Heart right ventricle (tissue), 16 donors: ENCODE results near the gene FAM32A. TPM values are rescaled to one million over a fixed set of nuclear protein-coding genes. Genes with fewer than 3 reads are reported as not detected.
A peak's percentile ranks its signal among the peaks of the same experiment; 100 is the strongest.

Experiments
- ATAC-seq, 8 donors: fragments of 200-7000 bp; cut with Tn5 transposase; one replicate each; pipeline ENCODE4 v1.9.1; 2020; ENCODE audit warnings: mild to moderate bottlenecking in 8 of 8, moderate library complexity in 8 of 8, moderate number of reproducible peaks in 1 of 8
- DNase-seq, 2 donors: peaks; one replicate each; pipeline ENCODE4 v3.0.0-alpha.2; 2020
- H3K27ac ChIP-seq, 10 donors: fragments of 200-600 bp; sonication (generic) in 2 of 10; one replicate each; pipeline versions ENCODE4 v1.5.0 to v1.8.0; 2020 to 2022; ENCODE audit warnings: mild to moderate bottlenecking in 3 of 10
- H3K27me3 ChIP-seq, 7 donors: fragments of 200-600 bp; one replicate each; pipeline ENCODE4 v1.8.0; 2021 to 2022; ENCODE audit warnings: mild to moderate bottlenecking in 2 of 7
- H3K36me3 ChIP-seq, 9 donors: fragments of 200-600 bp; sonication (generic) in 1 of 9; one replicate each; pipeline versions ENCODE4 v1.5.0 to v1.8.0; 2020 to 2022; ENCODE audit warnings: mild to moderate bottlenecking in 2 of 9
- H3K4me1 ChIP-seq, 9 donors: fragments of 200-600 bp; sonication (generic) in 1 of 9; one replicate each; pipeline versions ENCODE4 v1.5.0 to v1.8.0; 2020 to 2022; ENCODE audit warnings: mild to moderate bottlenecking in 4 of 9
- H3K4me3 ChIP-seq, 10 donors: fragments of 200-600 bp; sonication (generic) in 2 of 10; one replicate each; pipeline versions ENCODE4 v1.5.0 to v1.8.0; 2020 to 2022; ENCODE audit warnings: mild to moderate bottlenecking in 7 of 10, moderate library complexity in 2 of 10
- H3K9me3 ChIP-seq, 11 donors: fragments of 200-600 bp in 10 of 11; sonication (generic) in 2 of 11; one replicate each; pipeline versions ENCODE4 v1.5.0 to v1.8.0; 2013 to 2022; ENCODE audit warnings: mild to moderate bottlenecking in 2 of 11, control low read depth in 1 of 11, moderate library complexity in 1 of 11
- WGBS, 2 donors: extraction: QIAGEN DNeasy Blood & Tissue Kit; methylation state at CpG; one replicate each; pipeline ENCODE4 v1.1.7; 2013; ENCODE audit warnings: inconsistent platforms in 1 of 2; 5-methylcytosine and 5-hydroxymethylcytosine counted together
- intact Hi-C, 10 donors: fragments of 100-400 bp; cut with DNase I; formaldehyde crosslinking; loops; one replicate each; pipeline versions ENCODE4 v1.11.1 to v1.14.2; 2022
- polyA plus RNA-seq, 2 donors: library from polyadenylated mRNA; stranded (reverse); fragments of 200-250 nt; gene quantifications; one replicate each; pipeline ENCODE4 v1.2.3, GENCODE V29; 2013
- total RNA-seq, 10 donors: library from RNA; stranded (reverse); fragmentation: NEBNext Ultra II Directional in 3 of 10; extraction: Animal tissue kit (Norgen Biotek cat#: 25700) in 3 of 10; gene quantifications; one replicate each; pipeline versions ENCODE4 v1.2.1 to v1.2.4, GENCODE V29; 2021 to 2023
- TF ChIP-seq, protein P1 (sequence below), 9 donors: fragments of 200-600 bp; sonication (generic) in 2 of 9; IDR thresholded peaks; one replicate each; pipeline versions ENCODE4 v1.5.0 to v1.8.0; 2021 to 2022; ENCODE audit warnings: antibody characterized with exemption in 9 of 9, mild to moderate bottlenecking in 5 of 9, moderate library complexity in 1 of 9
- donor health status: Arrhythmogenic right ventricular cardiomyopathy.
- donor health status: ischemic (EF 13 %, LVEDD 7.1; RV severe dilation, severe dysfunction).
- donor health status: healthy with polysubstance abuse.
- donor health status: DM: no; HTN: yes; CAD: no.
- donor health status: DM: no; HTN: no; CAD: no.
- donor health status: ischemic (EF 25% LVEDD 6.9; RV normal size, moderate dysfunction).
- donor health status: ischemic (EF 25% LVEDD 5.7; RV mildly dilated, moderate dysfunction).
- donor health status: healthy.
- donor health status: DM: yes; HTN: yes; CAD: no.
- donor health status: Ischemic cardiomyopathy.
- donor health status: ischemic (EF 35%, LVEDD 5.7; RV mildly dilated, moderate dysfunction).
- donor health status: nonischemic (EF 11% LVEDD 7.7; RV severe dilation, severe dysfunction).
- donor health status: DM: yes; HTN: yes; CAD: no.
- donor health status: PGD.
- donor health status: ischemic (EF 29% LVEDD 5.4; RV normal size, mild dysfunction).
- donor health status: nonischemic (EF 23%, LVEDD 6.1; RV moderate dilation, normal function).

Gene FAM32A
- total and polyA plus RNA-seq, 12 donors: 27.0 to 75.0 (median 34.3) TPM

DNA sequence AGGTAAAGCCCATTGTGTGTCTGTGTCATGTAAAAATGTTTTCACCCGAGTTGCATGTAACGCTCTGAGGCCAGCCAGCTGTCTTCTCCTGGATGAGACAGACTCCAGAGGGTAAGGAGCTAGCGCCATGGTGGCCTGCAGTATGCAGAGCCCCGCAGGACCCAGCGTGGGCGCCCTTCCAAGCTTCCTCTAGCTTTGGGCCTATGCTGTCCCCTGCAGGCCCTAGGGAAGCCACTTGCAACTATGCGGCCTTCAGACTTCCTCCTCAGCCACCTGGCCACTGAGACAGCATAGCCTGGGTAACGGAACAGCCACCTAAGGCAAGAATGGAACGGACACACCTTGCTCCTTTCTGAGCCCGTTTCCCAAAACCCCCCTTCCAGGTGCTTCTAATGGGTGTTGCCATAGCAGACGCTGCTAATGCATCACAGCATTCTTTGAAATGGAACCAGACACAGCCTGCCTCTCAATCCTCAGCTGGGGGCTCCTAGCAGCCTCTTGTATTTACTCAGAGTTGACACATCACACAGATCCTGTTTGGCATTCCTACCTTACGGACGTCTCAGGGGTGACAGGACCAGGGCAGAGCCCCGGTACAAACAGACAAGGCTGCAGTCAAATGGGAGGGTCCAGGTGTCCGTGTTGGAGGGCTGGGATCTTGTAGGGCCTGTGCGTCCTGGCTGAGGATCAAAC lies 6.2 kb downstream of the FAM32A start:
- H3K9me3 ChIP-seq: no peaks in the 10 kb centered on the region
- TF ChIP-seq, protein P1, sequence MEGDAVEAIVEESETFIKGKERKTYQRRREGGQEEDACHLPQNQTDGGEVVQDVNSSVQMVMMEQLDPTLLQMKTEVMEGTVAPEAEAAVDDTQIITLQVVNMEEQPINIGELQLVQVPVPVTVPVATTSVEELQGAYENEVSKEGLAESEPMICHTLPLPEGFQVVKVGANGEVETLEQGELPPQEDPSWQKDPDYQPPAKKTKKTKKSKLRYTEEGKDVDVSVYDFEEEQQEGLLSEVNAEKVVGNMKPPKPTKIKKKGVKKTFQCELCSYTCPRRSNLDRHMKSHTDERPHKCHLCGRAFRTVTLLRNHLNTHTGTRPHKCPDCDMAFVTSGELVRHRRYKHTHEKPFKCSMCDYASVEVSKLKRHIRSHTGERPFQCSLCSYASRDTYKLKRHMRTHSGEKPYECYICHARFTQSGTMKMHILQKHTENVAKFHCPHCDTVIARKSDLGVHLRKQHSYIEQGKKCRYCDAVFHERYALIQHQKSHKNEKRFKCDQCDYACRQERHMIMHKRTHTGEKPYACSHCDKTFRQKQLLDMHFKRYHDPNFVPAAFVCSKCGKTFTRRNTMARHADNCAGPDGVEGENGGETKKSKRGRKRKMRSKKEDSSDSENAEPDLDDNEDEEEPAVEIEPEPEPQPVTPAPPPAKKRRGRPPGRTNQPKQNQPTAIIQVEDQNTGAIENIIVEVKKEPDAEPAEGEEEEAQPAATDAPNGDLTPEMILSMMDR (IDR thresholded peaks at IDR 0.05): no peak
- no peak overlapping the region for H3K27ac ChIP-seq
- ATAC-seq (peak in 3 of 8 donors; percentile 21 to 34 (median 26)), DNase-seq (no peak)
- no peak overlapping the region for H3K4me3 ChIP-seq
- H3K36me3 ChIP-seq: peaks cover 0 to 73% (median 29%) of the 10 kb centered on the region in 9 donors
- peaks cover 0 to 27% (median 16%) of the 10 kb centered on the region in 9 donors for H3K4me1 ChIP-seq
- H3K27me3 ChIP-seq: no peaks in the 10 kb centered on the region
- WGBS, 2 donors: 64 to 77% methylated on average over 16 of the region's 16 CpGs
- intact Hi-C loops: no loop called here

- Histone ChIP-seq H3K27me3 (no peaks in the 10 kb centered on the region), H3K36me3 (peaks cover 0 to 52% (median 29%) of the 10 kb centered on the region in 9 donors), H3K4me1 (peaks cover 0 to 34% (median 23%) of the 10 kb centered on the region in 9 donors), H3K9me3 (no peaks in the 10 kb centered on the region), H3K4me3 (no peak overlapping the region), H3K27ac (no peak overlapping the region)
- ATAC-seq (no peak), DNase-seq (no peak)
- intact Hi-C loops: no loop called here
- TF ChIP-seq, protein P1 (IDR thresholded peaks at IDR 0.05): no peak
- 88 to 93% methylated on average over 10 of the region's 10 CpGs for WGBS, 2 donors
These were observed 8.3 kb downstream of the FAM32A start for GRCh38 chr19:16193466-16193865.

GRCh38 chr19:16197188-16197621 lies 12.0 kb downstream of the FAM32A start:
- Histone ChIP-seq H3K9me3 (no peaks in the 10 kb centered on the region), H3K27ac (peak overlapping the region in 9 of 10 donors; percentile 80 to 94 (median 89)), H3K27me3 (no peaks in the 10 kb centered on the region), H3K4me3 (peak overlapping the region in 9 of 10 donors; percentile 71 to 100 (median 93)), H3K36me3 (peaks cover 0 to 35% (median 8%) of the 10 kb centered on the region in 9 donors), H3K4me1 (peaks cover 10 to 38% (median 27%) of the 10 kb centered on the region in 9 donors)
- DNase-seq (no peak), ATAC-seq (no peak)
- WGBS, 2 donors: 33 to 34% methylated on average over 2 of the region's 2 CpGs
- intact Hi-C loops: no loop called here
- TF ChIP-seq, protein P1 (IDR thresholded peaks at IDR 0.05): no peak

DNA sequence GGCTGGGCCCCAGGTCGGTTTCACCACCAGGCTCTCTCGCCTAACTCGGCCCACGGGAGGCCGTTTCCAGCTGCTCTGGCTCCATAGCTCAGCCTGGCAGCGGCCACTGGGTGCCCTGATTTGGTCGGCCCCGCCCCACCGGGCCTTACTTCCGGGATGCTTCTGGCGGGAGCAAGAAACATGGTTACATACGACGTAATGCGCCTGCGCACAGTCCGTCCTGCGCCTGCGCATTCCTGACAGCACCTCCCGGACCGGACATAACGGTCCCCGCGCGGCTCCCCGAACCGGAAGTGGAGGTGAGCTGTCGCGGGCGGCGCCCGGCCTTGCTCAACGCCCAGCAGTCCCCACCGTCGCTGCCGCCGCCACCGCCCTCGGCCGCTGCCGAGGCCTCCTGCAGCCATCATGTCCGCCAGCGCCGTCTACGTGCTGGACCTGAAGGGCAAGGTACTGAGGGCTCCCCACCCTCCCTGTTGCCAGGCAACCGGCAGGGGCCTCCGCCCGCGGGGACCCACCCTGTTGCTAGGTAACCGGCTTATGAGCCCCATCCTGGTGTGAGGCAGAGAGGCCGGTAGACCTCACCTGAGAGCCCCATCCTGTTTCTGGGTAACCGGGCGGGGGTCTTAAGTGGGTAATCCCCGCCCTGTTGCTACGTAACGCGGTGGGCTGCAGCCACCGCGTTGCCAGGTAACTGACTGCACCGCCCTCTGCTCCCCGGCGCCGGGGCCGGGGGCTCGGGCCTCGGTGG lies 12.6 kb downstream of the FAM32A start, which contains the start of gene AP1M1:
TSS of gene AP1M1 (plus strand) at position 290 of the 748 bp plus-strand sequence. CDS start at position 406, 116 bp downstream.
- Histone ChIP-seq H3K9me3 (no peaks in the 10 kb centered on the region), H3K27ac (peak within 1 kb of the TSS; percentile 10 to 94 (median 88)), H3K4me1 (peaks cover 10 to 38% (median 27%) of the 10 kb centered on the region in 9 donors), H3K36me3 (peaks cover 0 to 35% (median 6%) of the 10 kb centered on the region in 9 donors), H3K4me3 (peak within 1 kb of the TSS; percentile 71 to 100 (median 92)), H3K27me3 (no peaks in the 10 kb centered on the region)
- TF ChIP-seq, protein P1 (IDR thresholded peaks at IDR 0.05): peak in 1 of 9 donors; percentile 5
- intact Hi-C loops: no loop called here
- peak; percentile 97 to 99 for DNase-seq
- ATAC-seq: peak; percentile 93 to 99 (median 96)
- 0% methylated on average over 65 of the region's 65 CpGs for WGBS, 2 donors
